ENCODE results near the gene SLC9A9.

SLC9A9 gene

DNA sequence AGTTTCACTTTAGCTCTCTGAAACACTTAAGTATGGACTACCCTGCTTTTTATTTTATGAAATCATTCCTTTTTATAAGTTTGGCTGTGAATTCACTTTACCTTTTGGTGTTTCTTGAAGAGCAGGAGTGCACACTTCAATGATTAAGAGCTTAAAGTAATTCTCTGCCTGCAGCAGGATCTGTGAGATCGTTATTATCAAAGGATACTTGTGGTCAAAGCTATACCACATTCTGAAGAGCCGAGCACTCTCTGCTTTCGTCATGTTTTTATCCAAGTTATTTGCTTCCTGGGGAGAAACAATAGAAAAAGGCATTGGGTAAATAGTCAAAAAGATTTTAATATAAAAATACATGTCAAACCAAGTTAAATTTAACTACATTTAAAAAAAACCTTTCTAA, 485.0 kb downstream of the SLC9A9 start:
- H3K4me1 ChIP-seq (ENCODE audit: insufficient read depth, low read length) = peaks cover 68% of the 10 kb centered on the region
- H3K79me2 ChIP-seq (ENCODE audit: insufficient read depth, low read length) = peaks cover 2% of the 10 kb centered on the region; the same call in 1 of the 2 replicates
- peak overlapping the region; percentile 99 for H3K27ac ChIP-seq (ENCODE audit: low read length)
- peak overlapping the region; percentile 60 for H3K4me2 ChIP-seq (ENCODE audit: insufficient read depth, low read length)
- DNase-seq = peak; percentile 66
- no peaks in the 10 kb centered on the region for H4K20me1 ChIP-seq (ENCODE audit: insufficient read depth, low read length)
- H3K4me3 ChIP-seq (ENCODE audit: low read depth in 1 of 2, low read length in 2 of 2) = peak overlapping the region in 1 of 2 experiments; percentile 46; a peak in 2 of 4 replicates
- peak; percentile 95 for ATAC-seq (ENCODE audit: insufficient read depth, low read depth)
- no peaks in the 10 kb centered on the region for H3K27me3 ChIP-seq (ENCODE audit: insufficient read depth, low read length, poor library complexity)
- H3K9ac ChIP-seq (ENCODE audit: low read depth, low read length) = peak overlapping the region; percentile 69
- no peak overlapping the region for H2AFZ ChIP-seq (ENCODE audit: low read depth, low read length)
- no peaks in the 10 kb centered on the region for H3K9me3 ChIP-seq (ENCODE audit: insufficient read depth, low read length, severe bottlenecking)
- TF ChIP-seq, protein P1, sequence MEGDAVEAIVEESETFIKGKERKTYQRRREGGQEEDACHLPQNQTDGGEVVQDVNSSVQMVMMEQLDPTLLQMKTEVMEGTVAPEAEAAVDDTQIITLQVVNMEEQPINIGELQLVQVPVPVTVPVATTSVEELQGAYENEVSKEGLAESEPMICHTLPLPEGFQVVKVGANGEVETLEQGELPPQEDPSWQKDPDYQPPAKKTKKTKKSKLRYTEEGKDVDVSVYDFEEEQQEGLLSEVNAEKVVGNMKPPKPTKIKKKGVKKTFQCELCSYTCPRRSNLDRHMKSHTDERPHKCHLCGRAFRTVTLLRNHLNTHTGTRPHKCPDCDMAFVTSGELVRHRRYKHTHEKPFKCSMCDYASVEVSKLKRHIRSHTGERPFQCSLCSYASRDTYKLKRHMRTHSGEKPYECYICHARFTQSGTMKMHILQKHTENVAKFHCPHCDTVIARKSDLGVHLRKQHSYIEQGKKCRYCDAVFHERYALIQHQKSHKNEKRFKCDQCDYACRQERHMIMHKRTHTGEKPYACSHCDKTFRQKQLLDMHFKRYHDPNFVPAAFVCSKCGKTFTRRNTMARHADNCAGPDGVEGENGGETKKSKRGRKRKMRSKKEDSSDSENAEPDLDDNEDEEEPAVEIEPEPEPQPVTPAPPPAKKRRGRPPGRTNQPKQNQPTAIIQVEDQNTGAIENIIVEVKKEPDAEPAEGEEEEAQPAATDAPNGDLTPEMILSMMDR (IDR thresholded peaks at IDR 0.05; ENCODE audit: borderline replicate concordance, extremely low read depth, low read length, poor library complexity, severe bottlenecking) = no peak
- H3K36me3 ChIP-seq (ENCODE audit: insufficient read depth, low read length) = no peaks in the 10 kb centered on the region

DNA sequence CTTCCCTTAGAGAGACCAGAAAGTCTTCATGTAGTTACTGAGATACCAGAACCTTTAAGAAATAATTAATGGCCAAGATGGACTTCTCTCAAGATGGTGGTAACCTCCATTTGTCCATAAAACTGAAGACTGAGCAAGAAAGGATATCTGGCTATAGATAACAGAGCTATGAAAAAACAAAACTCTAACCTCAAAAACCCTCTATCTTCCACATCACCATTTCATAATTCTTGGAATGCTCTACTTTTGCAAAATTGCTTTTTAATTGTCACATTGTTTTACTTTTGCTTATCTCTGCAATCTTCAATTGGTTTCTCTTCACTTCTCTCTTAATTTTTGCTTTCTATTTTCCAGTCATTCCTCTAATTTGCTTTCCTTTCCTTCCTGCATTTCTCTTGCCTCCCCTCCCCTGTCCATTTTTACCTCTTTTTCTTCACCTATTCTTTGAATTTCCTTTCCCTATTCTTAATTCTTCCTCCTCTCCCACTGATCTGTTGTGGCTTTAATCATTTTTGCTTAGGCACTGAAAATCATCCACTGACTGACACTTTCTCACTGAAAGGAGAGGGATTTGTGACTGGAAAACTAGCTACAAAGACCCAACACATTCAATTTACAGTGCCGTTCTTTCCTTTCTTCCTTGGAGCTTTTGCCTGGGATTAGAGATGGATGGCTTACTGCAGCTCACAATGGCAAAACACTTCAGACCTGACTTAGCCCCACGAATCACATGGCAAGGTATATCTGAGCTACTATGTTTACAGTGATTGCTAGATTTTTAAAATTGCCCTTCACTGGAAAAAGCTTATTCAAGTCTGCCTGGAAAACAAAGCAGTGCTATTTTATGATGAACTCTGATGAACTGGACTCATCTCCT, 485.9 kb downstream of the SLC9A9 start:
- H3K4me1 ChIP-seq (ENCODE audit: insufficient read depth, low read length) = peaks cover 72% of the 10 kb centered on the region
- H3K9me3 ChIP-seq (ENCODE audit: insufficient read depth, low read length, severe bottlenecking) = no peaks in the 10 kb centered on the region
- no peak for DNase-seq
- TF ChIP-seq EZH2 (IDR thresholded peaks at IDR 0.05; ENCODE audit: borderline replicate concordance, low read depth, low read length, severe bottlenecking) = no peak
- TF ChIP-seq, protein P1 (IDR thresholded peaks at IDR 0.05; ENCODE audit: borderline replicate concordance, extremely low read depth, low read length, poor library complexity, severe bottlenecking) = no peak
- H3K9ac ChIP-seq (ENCODE audit: low read depth, low read length) = peak overlapping the region; percentile 69
- H3K79me2 ChIP-seq (ENCODE audit: insufficient read depth, low read length) = peaks cover 2% of the 10 kb centered on the region; the same call in 1 of the 2 replicates
- H3K27me3 ChIP-seq (ENCODE audit: insufficient read depth, low read length, poor library complexity) = no peaks in the 10 kb centered on the region
- peak overlapping the region; percentile 60 for H3K4me2 ChIP-seq (ENCODE audit: insufficient read depth, low read length)
- peak overlapping the region; percentile 99 for H3K27ac ChIP-seq (ENCODE audit: low read length)
- no peaks in the 10 kb centered on the region for H4K20me1 ChIP-seq (ENCODE audit: insufficient read depth, low read length)
- peak; percentile 45 for ATAC-seq (ENCODE audit: insufficient read depth, low read depth)
- no peaks in the 10 kb centered on the region for H3K36me3 ChIP-seq (ENCODE audit: insufficient read depth, low read length)
- peak overlapping the region; percentile 38 for H2AFZ ChIP-seq (ENCODE audit: low read depth, low read length)
- H3K4me3 ChIP-seq (ENCODE audit: low read depth in 1 of 2, low read length in 2 of 2) = peak overlapping the region in 1 of 2 experiments; percentile 46; a peak in 2 of 4 replicates

DNA sequence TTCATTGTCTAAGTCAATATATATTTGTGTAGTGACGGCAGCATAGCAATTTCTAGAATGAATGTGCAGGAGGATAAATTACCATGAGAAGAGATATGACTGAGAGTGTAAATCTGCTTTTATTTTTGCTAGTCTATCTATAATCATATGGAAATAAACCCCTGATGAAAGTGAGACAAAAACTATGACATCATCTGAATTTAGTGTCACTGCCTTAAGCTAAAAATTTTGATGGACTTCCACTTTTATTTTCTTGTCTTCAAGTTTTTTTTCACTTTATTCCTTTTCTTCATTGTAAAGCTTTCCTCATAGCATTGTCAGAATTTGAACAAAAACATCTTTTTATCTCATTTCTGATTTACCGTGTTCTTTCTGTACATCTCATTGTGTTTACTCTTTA, 486.7 kb downstream of the SLC9A9 start:
- Histone ChIP-seq H3K79me2 (ENCODE audit: insufficient read depth, low read length) (peaks cover 2% of the 10 kb centered on the region; the same call in 1 of the 2 replicates), H3K27me3 (ENCODE audit: insufficient read depth, low read length, poor library complexity) (no peaks in the 10 kb centered on the region), H3K9ac (ENCODE audit: low read depth, low read length) (peak overlapping the region; percentile 69), H3K9me3 (ENCODE audit: insufficient read depth, low read length, severe bottlenecking) (no peaks in the 10 kb centered on the region), H3K36me3 (ENCODE audit: insufficient read depth, low read length) (no peaks in the 10 kb centered on the region), H2AFZ (ENCODE audit: low read depth, low read length) (peak overlapping the region; percentile 38; the same call in 1 of the 2 replicates), H3K4me1 (ENCODE audit: insufficient read depth, low read length) (peaks cover 72% of the 10 kb centered on the region), H3K4me3 (ENCODE audit: low read depth in 1 of 2, low read length in 2 of 2) (peak overlapping the region in 1 of 2 experiments; percentile 46; a peak in 1 of 4 replicates), H4K20me1 (ENCODE audit: insufficient read depth, low read length) (no peaks in the 10 kb centered on the region), H3K27ac (ENCODE audit: low read length) (peak overlapping the region; percentile 99), H3K4me2 (ENCODE audit: insufficient read depth, low read length) (peak overlapping the region; percentile 60)
- no peak for DNase-seq
- ATAC-seq (ENCODE audit: insufficient read depth, low read depth) = no peak
- TF ChIP-seq, protein P1 (IDR thresholded peaks at IDR 0.05; ENCODE audit: borderline replicate concordance, extremely low read depth, low read length, poor library complexity, severe bottlenecking) = no peak
- TF ChIP-seq EZH2 (IDR thresholded peaks at IDR 0.05; ENCODE audit: borderline replicate concordance, low read depth, low read length, severe bottlenecking) = no peak

Data from DND-41 (cell line).